Esophagus muscularis mucosa (tissue), 4 donors: ENCODE data around the gene PCNX2.

Experiments used
- CTCF ChIP-seq, 3 experiments: fragments of 200-600 bp in 2 of 3; fragments of 450-650 bp in 1 of 3; sonication (generic) in 2 of 3; IDR thresholded peaks; one replicate each; pipeline ENCODE4 v1.5.1; 2017 to 2019; ENCODE audit warnings: antibody characterized with exemption in 3 of 3, mild to moderate bottlenecking in 2 of 3, moderate library complexity in 1 of 3
- EP300 ChIP-seq: sonication (generic); formaldehyde crosslinking; IDR thresholded peaks from one replicate; pipeline ENCODE4 v1.6.1; 2017; ENCODE audit warnings: antibody characterized with exemption
- POLR2A ChIP-seq: fragments of 450-650 bp; IDR thresholded peaks from one replicate; pipeline ENCODE4 v1.6.1; 2017; ENCODE audit warnings: antibody characterized with exemption, moderate library complexity, mild to moderate bottlenecking, low read depth

GRCh38 chr1:233333086-233333485 lies 37.6 kb upstream of the PCNX2 start:
- TF ChIP-seq CTCF (IDR thresholded peaks at IDR 0.05) (no peak), EP300 (no peak), POLR2A (no peak)
